Measurements from ENCODE around the gene NPBWR2.

- TF ChIP-seq CTCF (IDR thresholded peaks at IDR 0.05; ENCODE audit: poor library complexity, severe bottlenecking) (no peak), EZH2 (IDR thresholded peaks at IDR 0.05; ENCODE audit: borderline replicate concordance, insufficient read depth, low read length, poor library complexity, severe bottlenecking) (no peak), EP300 (conservative IDR thresholded peaks at IDR 0.05; ENCODE audit: poor library complexity, severe bottlenecking) (no peak), POLR2AphosphoS5 (IDR thresholded peaks at IDR 0.05) (no peak), RAD21 (conservative IDR thresholded peaks at IDR 0.05) (no peak), REST (IDR thresholded peaks at IDR 0.05; ENCODE audit: borderline replicate concordance) (no peak), TAF1 (IDR thresholded peaks at IDR 0.05; ENCODE audit: low read depth) (no peak), MXI1 (conservative IDR thresholded peaks at IDR 0.05; ENCODE audit: poor library complexity, severe bottlenecking) (no peak)
Observed at GRCh38 chr20:64111841-64112641, 4.7 kb upstream of the NPBWR2 start.

All from neural cell (in vitro differentiated cells).